Skeletal muscle tissue (tissue), 4 donors: ENCODE results near the gene OR13C3. TPM values are rescaled to one million over a fixed set of nuclear protein-coding genes. Genes with fewer than 3 reads are reported as not detected.

Source experiments
- H3K27ac ChIP-seq: one replicate; pipeline ENCODE4 v1.7.0; 2013; ENCODE audit warnings: mild to moderate bottlenecking, low read depth, low read length, inconsistent platforms
- H3K27me3 ChIP-seq, 3 donors: one replicate each; pipeline ENCODE4 v1.7.0; 2013; ENCODE audit warnings: low read length in 3 of 3; ENCODE audit not compliant: control insufficient read depth in 3 of 3, insufficient read depth in 3 of 3
- H3K36me3 ChIP-seq, 3 donors: one replicate each; pipeline ENCODE4 v1.7.0; 2013; ENCODE audit warnings: low read length in 3 of 3; ENCODE audit not compliant: control insufficient read depth in 3 of 3, insufficient read depth in 3 of 3
- H3K4me1 ChIP-seq, 3 donors: one replicate each; pipeline ENCODE4 v1.7.0; 2013; ENCODE audit warnings: low read length in 3 of 3, mild to moderate bottlenecking in 3 of 3; ENCODE audit not compliant: control insufficient read depth in 3 of 3, insufficient read depth in 3 of 3
- H3K4me3 ChIP-seq, 3 donors: one replicate each; pipeline ENCODE4 v1.7.0; 2013; ENCODE audit warnings: low read length in 3 of 3
- H3K9ac ChIP-seq, 3 donors: one replicate each; pipeline ENCODE4 v1.7.0; 2013; ENCODE audit warnings: low read length in 3 of 3, mild to moderate bottlenecking in 3 of 3, moderate library complexity in 2 of 3, low read depth in 1 of 3
- H3K9me3 ChIP-seq, 3 donors: one replicate each; pipeline ENCODE4 v1.7.0; 2013; ENCODE audit warnings: low read length in 3 of 3; ENCODE audit not compliant: control insufficient read depth in 3 of 3
- total RNA-seq: library from RNA; depleted of rRNA; stranded (reverse); fragments of >200 nt; gene quantifications from one replicate; pipeline ENCODE4 v1.2.3, GENCODE V29; 2014
- donor health status: Osteomylitis.

The OR13C3 gene
- not detected for total RNA-seq

DNA sequence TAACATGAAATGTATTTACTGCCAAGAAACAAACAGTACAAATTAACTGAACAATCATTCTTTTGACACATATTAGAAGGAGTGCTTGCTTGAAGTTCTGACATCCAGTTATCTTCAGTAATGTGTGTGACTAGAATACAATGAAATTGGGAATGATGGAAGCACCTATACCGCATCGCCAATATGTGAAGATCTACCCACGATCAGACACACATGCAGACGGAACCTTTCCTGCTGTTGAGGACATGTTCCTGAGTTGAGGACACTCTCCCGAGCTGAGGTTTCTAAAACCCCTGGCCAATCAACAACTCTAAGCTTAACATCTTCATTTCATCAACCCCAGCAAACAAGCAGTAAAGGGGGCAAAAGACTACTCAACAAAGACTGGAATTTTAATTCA lies at the start of gene OR13C3:
Gene OR13C3 (minus strand): TSS at position 101 of the 400 bp plus-strand sequence. CDS start 133 bp downstream, outside the sequence.
- Histone ChIP-seq H3K27me3 (no peaks in the 10 kb centered on the region), H3K4me3 (no peak within 1 kb of the TSS)

DNA sequence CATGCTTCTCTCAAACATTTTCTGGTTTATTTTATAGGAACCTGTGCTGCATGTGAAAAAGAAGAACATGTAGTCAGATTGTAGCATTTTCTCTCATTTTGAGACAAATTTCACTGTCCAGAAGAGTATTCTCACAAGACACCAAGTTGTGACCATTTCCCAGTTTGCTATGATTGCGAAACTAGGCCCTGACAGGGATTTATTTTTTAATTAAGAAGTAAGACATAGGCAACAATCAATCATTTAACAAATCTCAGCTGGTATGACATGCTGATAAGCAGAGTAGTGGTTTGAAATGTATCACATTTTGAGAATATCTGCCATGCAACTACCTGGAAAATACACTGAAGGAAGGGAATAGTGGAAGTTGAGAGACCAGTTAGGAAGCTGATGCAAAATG lies 43.9 kb upstream of the OR13C3 start:
- Histone ChIP-seq H3K27ac (no peak overlapping the region), H3K4me3 (no peak overlapping the region), H3K4me1 (no peaks in the 10 kb centered on the region), H3K27me3 (no peaks in the 10 kb centered on the region), H3K9me3 (no peaks in the 10 kb centered on the region), H3K9ac (no peak overlapping the region), H3K36me3 (no peaks in the 10 kb centered on the region)

More for the DNA sequence above, at the start of gene OR13C3:
- Histone ChIP-seq H3K36me3 (no peaks in the 10 kb centered on the region), H3K27ac (no peak within 1 kb of the TSS), H3K9me3 (no peaks in the 10 kb centered on the region), H3K9ac (no peak within 1 kb of the TSS), H3K4me1 (no peaks in the 10 kb centered on the region)

DNA sequence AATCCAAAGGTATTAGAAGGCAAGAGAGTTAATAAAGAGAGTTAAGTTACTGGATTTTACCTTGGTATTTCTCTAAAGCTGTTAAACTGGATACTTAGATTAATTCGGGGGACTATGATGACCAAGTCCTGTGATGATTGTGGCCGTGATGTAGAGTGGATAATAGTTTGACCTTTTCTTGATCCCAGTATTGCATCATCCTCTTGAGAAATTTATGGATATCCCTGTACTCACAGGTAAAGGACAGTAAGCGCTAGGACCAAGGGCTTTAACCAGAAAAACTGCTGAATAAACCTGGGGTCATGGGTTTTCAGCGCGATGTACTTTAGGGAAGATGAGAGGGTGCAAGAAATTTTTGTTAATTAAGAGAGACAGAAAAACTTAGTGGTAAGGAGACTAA lies 40.6 kb upstream of the OR13C3 start:
- Histone ChIP-seq H3K4me3 (no peak overlapping the region), H3K27ac (no peak overlapping the region), H3K36me3 (no peaks in the 10 kb centered on the region), H3K9ac (no peak overlapping the region), H3K9me3 (peaks cover 0 to 2% (median 0%) of the 10 kb centered on the region in 3 donors), H3K27me3 (no peaks in the 10 kb centered on the region), H3K4me1 (no peaks in the 10 kb centered on the region)

DNA sequence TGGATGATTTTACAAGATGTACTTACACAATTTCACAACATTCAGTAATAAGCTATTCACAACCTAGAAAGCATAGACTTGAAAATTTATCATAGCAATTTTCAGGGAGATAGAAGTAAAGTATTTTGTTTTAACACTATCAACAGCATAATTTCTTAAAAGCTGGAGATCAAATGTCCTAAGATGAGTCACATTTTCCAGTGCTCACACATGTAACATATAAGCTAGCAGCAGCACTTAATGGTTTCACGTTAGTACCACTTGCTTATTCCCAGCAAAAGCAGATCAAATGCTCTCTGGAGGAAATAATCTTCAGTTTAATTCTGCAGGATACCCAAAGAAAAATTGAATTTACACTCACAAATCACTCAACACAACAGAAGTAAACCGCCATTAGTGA lies 38.8 kb upstream of the OR13C3 start:
- Histone ChIP-seq H3K4me1 (no peaks in the 10 kb centered on the region), H3K27me3 (no peaks in the 10 kb centered on the region), H3K36me3 (no peaks in the 10 kb centered on the region), H3K9ac (no peak overlapping the region), H3K27ac (no peak overlapping the region), H3K9me3 (peaks cover 0 to 2% (median 0%) of the 10 kb centered on the region in 3 donors), H3K4me3 (no peak overlapping the region)

DNA sequence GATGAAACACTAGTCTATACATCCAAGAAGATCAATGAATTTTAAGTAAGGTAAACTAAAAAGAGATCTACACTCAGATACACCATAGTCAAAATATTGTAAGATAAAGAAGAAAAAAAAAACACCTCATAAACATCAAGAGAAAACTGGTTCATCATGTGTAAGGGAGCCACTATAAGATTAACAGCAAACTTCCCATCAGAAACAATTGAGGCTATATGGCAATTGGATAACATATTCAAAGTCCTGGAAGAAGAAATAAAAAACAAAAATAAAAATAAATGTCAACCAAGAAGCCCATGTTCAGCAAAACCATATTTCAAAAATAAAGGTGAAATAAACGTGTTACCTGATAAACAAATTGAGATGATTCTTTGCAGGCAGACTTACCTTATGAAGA lies 36.0 kb upstream of the OR13C3 start:
- no peak overlapping the region for H3K4me3 ChIP-seq
- no peak overlapping the region for H3K27ac ChIP-seq
- H3K27me3 ChIP-seq = no peaks in the 10 kb centered on the region
- H3K9me3 ChIP-seq = peaks cover 0 to 2% (median 0%) of the 10 kb centered on the region in 3 donors
- no peaks in the 10 kb centered on the region for H3K4me1 ChIP-seq
- H3K36me3 ChIP-seq = no peaks in the 10 kb centered on the region
- no peak overlapping the region for H3K9ac ChIP-seq

DNA sequence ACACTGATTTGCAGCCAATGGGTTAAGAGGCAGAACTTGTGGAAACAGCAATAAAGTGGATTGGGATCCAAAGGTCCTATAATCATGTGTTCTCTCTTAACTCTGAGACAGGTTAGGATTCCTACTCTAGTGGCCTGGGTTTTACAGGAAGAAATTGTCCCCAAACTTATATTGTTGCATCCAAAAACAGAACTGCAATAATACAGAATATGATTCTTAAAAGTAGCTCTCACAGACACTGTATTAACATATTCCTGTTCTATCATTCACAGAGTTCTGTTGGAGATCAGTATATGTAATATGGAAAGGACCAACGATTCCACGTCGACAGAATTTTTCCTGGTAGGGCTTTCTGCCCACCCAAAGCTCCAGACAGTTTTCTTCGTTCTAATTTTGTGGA lies 32.2 kb upstream of the OR13C3 start, which contains the start of gene OR13C8:
Gene OR13C8 (plus strand): TSS at position 301 of the 400 bp plus-strand sequence. CDS start 0 bp downstream, at position 301.
- Histone ChIP-seq H3K4me3 (no peak within 1 kb of the TSS), H3K27me3 (no peaks in the 10 kb centered on the region), H3K27ac (no peak within 1 kb of the TSS), H3K36me3 (no peaks in the 10 kb centered on the region), H3K4me1 (no peaks in the 10 kb centered on the region), H3K9me3 (peaks cover 0 to 2% (median 0%) of the 10 kb centered on the region in 3 donors), H3K9ac (no peak within 1 kb of the TSS)

DNA sequence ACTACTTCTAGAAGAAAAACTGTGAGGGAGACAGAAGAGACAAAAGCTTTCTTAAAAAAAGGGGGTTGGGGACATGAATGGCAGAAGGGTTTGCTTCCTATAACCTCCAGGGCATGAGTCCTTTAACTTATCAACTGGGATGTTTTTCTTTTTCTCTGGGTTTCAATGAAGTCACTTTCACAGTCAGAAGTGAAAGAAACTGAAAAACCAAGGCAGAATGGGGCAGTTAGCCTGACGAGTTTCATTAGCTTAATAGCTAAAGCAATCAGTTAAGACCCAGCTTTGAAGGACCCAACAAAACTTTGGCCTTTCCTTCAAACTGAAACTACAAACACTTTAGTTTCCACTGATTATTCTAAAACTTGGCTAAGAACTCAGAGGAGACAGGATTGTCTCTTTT lies 27.7 kb upstream of the OR13C3 start:
- Histone ChIP-seq H3K36me3 (no peaks in the 10 kb centered on the region), H3K9me3 (no peaks in the 10 kb centered on the region), H3K4me1 (no peaks in the 10 kb centered on the region), H3K27ac (no peak overlapping the region), H3K4me3 (no peak overlapping the region), H3K9ac (no peak overlapping the region), H3K27me3 (no peaks in the 10 kb centered on the region)

DNA sequence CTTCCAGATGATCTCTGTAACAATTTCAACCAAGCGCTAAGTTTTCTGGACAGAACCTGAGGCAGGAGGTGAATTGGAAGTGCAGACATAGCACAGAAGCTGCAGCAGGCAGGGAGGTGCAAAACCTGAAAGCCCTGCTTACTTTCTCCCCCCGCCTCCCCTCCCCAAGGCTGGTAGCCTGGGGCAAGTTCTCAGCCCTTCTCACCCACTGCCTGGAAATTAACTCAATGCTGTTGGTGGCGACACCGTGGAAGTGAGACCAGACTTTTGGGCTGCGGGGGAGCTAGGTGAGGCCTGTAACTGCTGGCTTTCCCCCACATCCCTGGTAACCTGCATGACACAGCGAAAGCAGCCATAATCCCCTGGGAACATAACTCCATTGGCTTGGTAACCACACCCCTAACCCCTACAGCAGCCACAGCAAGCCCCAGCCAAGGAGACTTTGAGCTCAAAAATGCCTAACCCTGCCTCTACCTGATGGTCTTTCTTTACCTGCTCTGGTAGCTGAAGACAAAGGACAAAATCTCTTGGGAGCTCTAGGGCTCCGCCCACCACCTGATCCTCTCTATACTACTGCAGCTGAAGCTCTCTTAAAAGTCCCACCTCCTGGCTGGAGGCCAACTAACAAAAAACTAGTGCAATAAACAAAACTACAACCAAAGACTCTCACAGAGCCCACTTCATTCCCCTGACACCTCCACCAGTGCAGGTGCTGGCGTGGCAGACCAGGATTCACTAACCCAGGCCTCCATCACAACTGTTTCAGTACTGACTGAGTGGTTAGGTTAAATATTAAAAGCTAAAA lies 20.4 kb upstream of the OR13C3 start:
- no peak overlapping the region for H3K9ac ChIP-seq
- no peaks in the 10 kb centered on the region for H3K4me1 ChIP-seq
- H3K27ac ChIP-seq = no peak overlapping the region
- peaks cover 0 to 1% (median 0%) of the 10 kb centered on the region in 3 donors for H3K9me3 ChIP-seq
- no peak overlapping the region for H3K4me3 ChIP-seq
- H3K36me3 ChIP-seq = no peaks in the 10 kb centered on the region
- H3K27me3 ChIP-seq = no peaks in the 10 kb centered on the region

DNA sequence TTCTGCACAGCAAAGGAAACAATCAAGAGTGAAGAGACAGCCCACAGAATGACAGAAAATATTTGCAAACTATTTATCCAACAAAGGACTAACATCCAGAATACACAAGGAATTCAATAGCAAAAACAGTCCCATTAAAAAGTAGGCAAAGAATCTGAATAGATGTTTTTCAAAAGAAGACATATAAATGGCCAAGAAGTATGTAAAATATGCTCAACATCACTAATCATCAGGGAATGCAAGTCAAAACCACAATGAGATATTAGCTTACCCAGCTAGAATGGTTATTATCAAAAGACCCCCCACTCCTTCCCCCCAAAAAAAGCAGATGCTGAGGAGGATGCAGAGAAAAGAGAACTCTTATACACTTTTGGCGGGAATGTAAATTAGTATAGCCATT lies 18.9 kb upstream of the OR13C3 start:
- H3K4me3 ChIP-seq = no peak overlapping the region
- no peaks in the 10 kb centered on the region for H3K4me1 ChIP-seq
- peaks cover 0 to 1% (median 0%) of the 10 kb centered on the region in 3 donors for H3K9me3 ChIP-seq
- no peak overlapping the region for H3K9ac ChIP-seq
- no peaks in the 10 kb centered on the region for H3K27me3 ChIP-seq
- H3K27ac ChIP-seq = no peak overlapping the region
- no peaks in the 10 kb centered on the region for H3K36me3 ChIP-seq

DNA sequence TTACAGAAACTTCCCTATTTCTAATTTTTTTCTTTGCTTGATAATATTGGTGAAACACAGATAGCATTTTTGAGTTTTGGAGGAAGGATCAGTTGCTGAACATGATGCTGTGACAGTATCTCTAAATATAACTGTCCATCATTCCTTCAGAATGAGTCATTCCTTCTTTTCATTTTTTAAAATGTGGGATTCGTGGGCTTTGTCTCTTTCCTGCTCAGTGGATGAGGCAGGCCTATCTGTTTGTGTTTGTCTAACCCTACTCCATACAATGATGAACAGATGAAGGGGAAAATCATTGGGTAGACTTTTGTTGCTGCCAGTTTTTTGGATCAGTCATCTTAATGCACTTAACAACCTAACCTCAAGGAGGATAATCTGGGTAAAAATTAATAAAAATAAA lies 16.6 kb upstream of the OR13C3 start:
- Histone ChIP-seq H3K4me1 (no peaks in the 10 kb centered on the region), H3K4me3 (no peak overlapping the region), H3K9me3 (peaks cover 0 to 1% (median 0%) of the 10 kb centered on the region in 3 donors), H3K27me3 (no peaks in the 10 kb centered on the region), H3K27ac (no peak overlapping the region), H3K9ac (no peak overlapping the region), H3K36me3 (no peaks in the 10 kb centered on the region)
